Mucosa of rectum (tissue), 2 donors: ENCODE data around the gene SHLD2.
"Not testable (repeated sequence)": the region's sequence is repeated elsewhere in the genome, so short reads cannot be mapped to it uniquely, and the experiment has no call there.

Experiments used
- H3K27ac ChIP-seq, 2 donors: one replicate each; pipeline ENCODE4 v1.7.0; 2013; ENCODE audit warnings: inconsistent platforms in 2 of 2, low read depth in 2 of 2, low read length in 2 of 2
- H3K27me3 ChIP-seq, 2 donors: one replicate each; pipeline ENCODE4 v1.7.0; 2013; ENCODE audit warnings: low read length in 2 of 2; ENCODE audit not compliant: control insufficient read depth in 2 of 2, insufficient read depth in 2 of 2
- H3K36me3 ChIP-seq, 2 donors: one replicate each; pipeline ENCODE4 v1.7.0; 2013; ENCODE audit warnings: low read length in 2 of 2; ENCODE audit not compliant: control insufficient read depth in 2 of 2, insufficient read depth in 2 of 2
- H3K4me1 ChIP-seq, 2 donors: one replicate each; pipeline ENCODE4 v1.7.0; 2013; ENCODE audit warnings: low read length in 2 of 2, mild to moderate bottlenecking in 1 of 2; ENCODE audit not compliant: control insufficient read depth in 2 of 2, insufficient read depth in 2 of 2
- H3K4me3 ChIP-seq, 2 donors: one replicate each; pipeline ENCODE4 v1.7.0; 2013; ENCODE audit warnings: low read length in 2 of 2
- H3K9ac ChIP-seq, 2 donors: one replicate each; pipeline ENCODE4 v1.7.0; 2013; ENCODE audit warnings: low read length in 2 of 2, low read depth in 1 of 2, mild to moderate bottlenecking in 1 of 2
- H3K9me3 ChIP-seq, 2 donors: one replicate each; pipeline ENCODE4 v1.7.0; 2013; ENCODE audit warnings: low read length in 2 of 2; ENCODE audit not compliant: control insufficient read depth in 2 of 2
- donor health status: healthy.
- donor health status: Normal muscosa, but diverticular disease.

SHLD2 gene

GRCh38 chr10:87084291-87084782 lies 10.7 kb upstream of the SHLD2 start:
- H3K4me1 ChIP-seq, H3K27me3 ChIP-seq, H3K36me3 ChIP-seq, H3K9ac ChIP-seq, H3K4me3 ChIP-seq, H3K9me3 ChIP-seq: not testable (repeated sequence)
- peak overlapping the region; percentile 46 to 65 for H3K27ac ChIP-seq

- H3K4me1 ChIP-seq = peaks cover 0 to 2% of the 10 kb centered on the region in 2 donors
- no peak overlapping the region for H3K27ac ChIP-seq
- no peaks in the 10 kb centered on the region for H3K27me3 ChIP-seq
- no peak overlapping the region for H3K4me3 ChIP-seq
- H3K9me3 ChIP-seq = no peaks in the 10 kb centered on the region
- no peak overlapping the region for H3K9ac ChIP-seq
- H3K36me3 ChIP-seq = peaks cover 5 to 7% of the 10 kb centered on the region in 2 donors
These were observed 9.5 kb upstream of the SHLD2 start for GRCh38 chr10:87085537-87085936.

GRCh38 chr10:87089746-87090145 lies 5.3 kb upstream of the SHLD2 start:
- peaks cover 14 to 22% of the 10 kb centered on the region in 2 donors for H3K4me1 ChIP-seq
- H3K36me3 ChIP-seq = peaks cover 5 to 7% of the 10 kb centered on the region in 2 donors
- no peak overlapping the region for H3K9ac ChIP-seq
- no peaks in the 10 kb centered on the region for H3K27me3 ChIP-seq
- no peaks in the 10 kb centered on the region for H3K9me3 ChIP-seq
- no peak overlapping the region for H3K27ac ChIP-seq
- no peak overlapping the region for H3K4me3 ChIP-seq

GRCh38 chr10:87090779-87091178 lies 4.2 kb upstream of the SHLD2 start:
- Histone ChIP-seq H3K4me3 (no peak overlapping the region), H3K4me1 (peaks cover 16 to 24% of the 10 kb centered on the region in 2 donors), H3K27me3 (no peaks in the 10 kb centered on the region), H3K36me3 (peaks cover 5 to 7% of the 10 kb centered on the region in 2 donors), H3K9me3 (no peaks in the 10 kb centered on the region), H3K9ac (no peak overlapping the region), H3K27ac (no peak overlapping the region)

- no peaks in the 10 kb centered on the region for H3K9me3 ChIP-seq
- H3K27me3 ChIP-seq = no peaks in the 10 kb centered on the region
- H3K36me3 ChIP-seq = peaks cover 5 to 7% of the 10 kb centered on the region in 2 donors
- peak overlapping the region; percentile 94 to 96 for H3K27ac ChIP-seq
- H3K9ac ChIP-seq = peak overlapping the region; percentile 94 to 96
- peaks cover 21 to 28% of the 10 kb centered on the region in 2 donors for H3K4me1 ChIP-seq
- H3K4me3 ChIP-seq = peak overlapping the region; percentile 89 to 90
These were observed 2.6 kb upstream of the SHLD2 start for GRCh38 chr10:87092376-87092860.

- Histone ChIP-seq H3K36me3 (peaks cover 5 to 7% of the 10 kb centered on the region in 2 donors), H3K4me1 (peaks cover 21 to 28% of the 10 kb centered on the region in 2 donors), H3K27me3 (no peaks in the 10 kb centered on the region), H3K4me3 (peak overlapping the region; percentile 89 to 90), H3K27ac (peak overlapping the region; percentile 94 to 96), H3K9me3 (no peaks in the 10 kb centered on the region), H3K9ac (peak overlapping the region; percentile 94 to 96)
These were observed 2.0 kb upstream of the SHLD2 start for GRCh38 chr10:87092861-87093631.

- Histone ChIP-seq H3K36me3 (peaks cover 5 to 10% of the 10 kb centered on the region in 2 donors), H3K4me1 (peaks cover 21 to 28% of the 10 kb centered on the region in 2 donors), H3K9ac (peak overlapping the region; percentile 94 to 96)
These were observed 1.2 kb upstream of the SHLD2 start for GRCh38 chr10:87093632-87094372.

GRCh38 chr10:87095236-87095945 lies 385 bp downstream of the SHLD2 start:
- H3K36me3 ChIP-seq = peaks cover 0 to 5% of the 10 kb centered on the region in 2 donors
- peak overlapping the region; percentile 72 to 82 for H3K4me3 ChIP-seq
- H3K9ac ChIP-seq = peak overlapping the region; percentile 77 to 82
- peaks cover 21 to 28% of the 10 kb centered on the region in 2 donors for H3K4me1 ChIP-seq
- H3K9me3 ChIP-seq = no peaks in the 10 kb centered on the region
- H3K27me3 ChIP-seq = no peaks in the 10 kb centered on the region
- H3K27ac ChIP-seq = peak overlapping the region; percentile 98

More at GRCh38 chr10:87093632-87094372, 1.2 kb upstream of the SHLD2 start:
- peak overlapping the region; percentile 89 to 90 for H3K4me3 ChIP-seq
- H3K27ac ChIP-seq = peak overlapping the region; percentile 94 to 96
- no peaks in the 10 kb centered on the region for H3K27me3 ChIP-seq
- no peaks in the 10 kb centered on the region for H3K9me3 ChIP-seq

- no peak overlapping the region for H3K4me3 ChIP-seq
- no peaks in the 10 kb centered on the region for H3K27me3 ChIP-seq
- H3K4me1 ChIP-seq = peaks cover 0 to 4% of the 10 kb centered on the region in 2 donors
- no peaks in the 10 kb centered on the region for H3K9me3 ChIP-seq
- H3K27ac ChIP-seq = no peak overlapping the region
- H3K36me3 ChIP-seq = peaks cover 5 to 15% of the 10 kb centered on the region in 2 donors
- H3K9ac ChIP-seq = no peak overlapping the region
These were observed 7.0 kb downstream of the SHLD2 start for GRCh38 chr10:87101996-87102395.
